Transverse colon (tissue), 4 donors: Measurements from ENCODE around the gene ZFAND5.

Source experiments
- EP300 ChIP-seq: sonication (generic); formaldehyde crosslinking; IDR thresholded peaks from one replicate; pipeline ENCODE4 v1.6.1; 2017; ENCODE audit warnings: antibody characterized with exemption, low read depth
- POLR2A ChIP-seq: fragments of 450-650 bp; IDR thresholded peaks from one replicate; pipeline ENCODE4 v1.6.1; 2016; ENCODE audit warnings: antibody characterized with exemption, mild to moderate bottlenecking, moderate library complexity
- POLR2AphosphoS5 ChIP-seq, 3 donors: sonication (generic); formaldehyde crosslinking; IDR thresholded peaks; one replicate each; pipeline ENCODE4 v1.6.1; 2016; ENCODE audit warnings: antibody characterized with exemption in 3 of 3
- TF ChIP-seq, protein P1 (sequence below), 5 experiments: fragments of 200-600 bp in 3 of 5; fragments of 450-650 bp in 2 of 5; sonication (generic) in 3 of 5; IDR thresholded peaks; 1 replicate in 2 of 5; 2 replicates in 3 of 5; pipeline ENCODE4 v1.5.1; 2016 to 2017; ENCODE audit warnings: antibody characterized with exemption in 5 of 5, inconsistent platforms in 3 of 5, mild to moderate bottlenecking in 2 of 5, moderate library complexity in 1 of 5

DNA sequence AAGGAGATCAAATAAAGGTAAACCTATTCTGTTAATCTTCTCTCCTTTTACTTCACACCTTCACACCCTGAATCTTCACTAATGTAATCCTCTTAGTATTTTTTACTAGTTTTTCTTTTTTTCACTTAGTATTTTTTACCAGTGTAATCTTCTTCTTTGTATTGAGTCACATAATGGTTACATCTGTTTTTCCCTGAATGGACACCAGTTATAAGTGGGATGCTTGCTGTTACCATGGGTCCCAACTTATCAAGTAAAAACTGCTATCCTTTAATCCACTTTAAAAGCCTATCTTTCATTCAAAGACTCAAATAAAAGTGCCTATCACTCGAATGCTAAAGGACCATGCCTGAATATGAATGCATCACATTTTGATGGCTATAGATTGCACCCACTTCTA lies 15.1 kb downstream of the ZFAND5 start:
- TF ChIP-seq, protein P1, sequence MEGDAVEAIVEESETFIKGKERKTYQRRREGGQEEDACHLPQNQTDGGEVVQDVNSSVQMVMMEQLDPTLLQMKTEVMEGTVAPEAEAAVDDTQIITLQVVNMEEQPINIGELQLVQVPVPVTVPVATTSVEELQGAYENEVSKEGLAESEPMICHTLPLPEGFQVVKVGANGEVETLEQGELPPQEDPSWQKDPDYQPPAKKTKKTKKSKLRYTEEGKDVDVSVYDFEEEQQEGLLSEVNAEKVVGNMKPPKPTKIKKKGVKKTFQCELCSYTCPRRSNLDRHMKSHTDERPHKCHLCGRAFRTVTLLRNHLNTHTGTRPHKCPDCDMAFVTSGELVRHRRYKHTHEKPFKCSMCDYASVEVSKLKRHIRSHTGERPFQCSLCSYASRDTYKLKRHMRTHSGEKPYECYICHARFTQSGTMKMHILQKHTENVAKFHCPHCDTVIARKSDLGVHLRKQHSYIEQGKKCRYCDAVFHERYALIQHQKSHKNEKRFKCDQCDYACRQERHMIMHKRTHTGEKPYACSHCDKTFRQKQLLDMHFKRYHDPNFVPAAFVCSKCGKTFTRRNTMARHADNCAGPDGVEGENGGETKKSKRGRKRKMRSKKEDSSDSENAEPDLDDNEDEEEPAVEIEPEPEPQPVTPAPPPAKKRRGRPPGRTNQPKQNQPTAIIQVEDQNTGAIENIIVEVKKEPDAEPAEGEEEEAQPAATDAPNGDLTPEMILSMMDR (IDR thresholded peaks at IDR 0.05), result no peak
- TF ChIP-seq POLR2A, result no peak
- no peak for TF ChIP-seq POLR2AphosphoS5 (IDR thresholded peaks at IDR 0.05)
- no peak for TF ChIP-seq EP300
